ENCODE results near the gene GNG7.

DNA sequence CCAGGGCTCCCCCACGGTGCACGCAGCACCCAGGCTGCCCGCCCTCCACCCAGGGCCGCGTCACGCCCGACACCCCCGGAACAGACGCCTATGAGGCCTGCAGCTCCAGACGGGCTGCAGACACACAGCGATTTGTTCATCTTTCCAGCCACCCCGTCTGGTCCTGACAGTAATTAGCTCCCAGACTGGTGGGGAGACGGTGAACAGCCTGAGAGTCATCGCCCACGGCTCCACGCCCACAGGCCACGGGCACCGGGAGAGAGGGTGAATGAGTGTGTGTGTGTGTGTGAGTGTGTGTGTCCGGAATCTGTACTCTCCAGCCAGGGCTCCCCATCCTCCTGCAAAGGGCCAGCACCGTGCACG is 208.4 kb downstream of the GNG7 start:
- TF ChIP-seq FOXK2 (IDR thresholded peaks at IDR 0.05) (no peak), CHD1 (IDR thresholded peaks at IDR 0.05; ENCODE audit: low read depth, low read length) (no peak), BRCA1 (IDR thresholded peaks at IDR 0.05; ENCODE audit: low read depth, low read length) (no peak), E2F4 (IDR thresholded peaks at IDR 0.05; ENCODE audit: low read depth, low read length) (no peak), EZH2 (IDR thresholded peaks at IDR 0.05; ENCODE audit: borderline replicate concordance, control insufficient read depth, low read depth, low read length) (no peak), SREBF2 (IDR thresholded peaks at IDR 0.05; ENCODE audit: low read length) (no peak), SMC3 (IDR thresholded peaks at IDR 0.05; ENCODE audit: borderline replicate concordance, low read length) (no peak), ZBTB40 (IDR thresholded peaks at IDR 0.05; ENCODE audit: borderline replicate concordance) (no peak), BHLHE40 (IDR thresholded peaks at IDR 0.05; ENCODE audit: borderline replicate concordance in 1 of 2, low read depth in 2 of 2, low read length in 1 of 2) (no peak)
- TF ChIP-seq, protein P1, sequence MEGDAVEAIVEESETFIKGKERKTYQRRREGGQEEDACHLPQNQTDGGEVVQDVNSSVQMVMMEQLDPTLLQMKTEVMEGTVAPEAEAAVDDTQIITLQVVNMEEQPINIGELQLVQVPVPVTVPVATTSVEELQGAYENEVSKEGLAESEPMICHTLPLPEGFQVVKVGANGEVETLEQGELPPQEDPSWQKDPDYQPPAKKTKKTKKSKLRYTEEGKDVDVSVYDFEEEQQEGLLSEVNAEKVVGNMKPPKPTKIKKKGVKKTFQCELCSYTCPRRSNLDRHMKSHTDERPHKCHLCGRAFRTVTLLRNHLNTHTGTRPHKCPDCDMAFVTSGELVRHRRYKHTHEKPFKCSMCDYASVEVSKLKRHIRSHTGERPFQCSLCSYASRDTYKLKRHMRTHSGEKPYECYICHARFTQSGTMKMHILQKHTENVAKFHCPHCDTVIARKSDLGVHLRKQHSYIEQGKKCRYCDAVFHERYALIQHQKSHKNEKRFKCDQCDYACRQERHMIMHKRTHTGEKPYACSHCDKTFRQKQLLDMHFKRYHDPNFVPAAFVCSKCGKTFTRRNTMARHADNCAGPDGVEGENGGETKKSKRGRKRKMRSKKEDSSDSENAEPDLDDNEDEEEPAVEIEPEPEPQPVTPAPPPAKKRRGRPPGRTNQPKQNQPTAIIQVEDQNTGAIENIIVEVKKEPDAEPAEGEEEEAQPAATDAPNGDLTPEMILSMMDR (IDR thresholded peaks at IDR 0.05 in 2 of 3, conservative IDR thresholded peaks at IDR 0.05 in 1 of 3; ENCODE audit: control insufficient read depth in 2 of 3, extremely low read depth in 1 of 3, insufficient read depth in 1 of 3, low read depth in 3 of 3, low read length in 3 of 3), result no peak

All from GM12878 (cell line).